ENCODE data around the gene SRSF6.
A peak's percentile ranks its signal among the peaks of the same experiment; 100 is the strongest.
"Not testable (repeated sequence)": the region's sequence is repeated elsewhere in the genome, so short reads cannot be mapped to it uniquely, and the experiment has no call there.

The SRSF6 gene

GRCh38 chr20:43490038-43490437 is 32.3 kb downstream of the SRSF6 start:
- DNase-seq: no peak

GRCh38 chr20:43492101-43492500 is 34.4 kb downstream of the SRSF6 start:
- no peak for DNase-seq

DNA sequence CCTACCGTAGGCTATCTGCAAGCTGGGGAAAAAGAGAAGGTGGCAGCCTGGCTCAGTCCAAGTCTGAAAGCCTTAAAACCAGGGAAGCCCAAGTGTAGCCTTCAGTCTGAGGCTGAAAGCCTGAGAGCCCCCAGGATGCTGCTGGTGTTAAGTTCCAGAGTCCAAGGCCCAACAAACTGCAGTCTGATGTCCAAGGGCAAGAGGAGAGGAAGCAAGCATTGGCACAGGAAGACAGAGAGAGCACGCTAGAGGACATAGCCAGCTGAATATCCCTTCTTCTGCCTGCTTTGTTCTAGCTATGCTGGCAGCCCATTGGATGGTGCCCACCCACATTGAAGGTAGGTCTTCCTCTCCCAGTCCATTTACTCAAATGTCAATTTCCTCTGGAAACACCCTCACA is 37.7 kb downstream of the SRSF6 start:
- no peak for DNase-seq

GRCh38 chr20:43502021-43502420 is 44.3 kb downstream of the SRSF6 start:
- not testable (repeated sequence) for DNase-seq

- no peak for DNase-seq
These were observed 48.5 kb downstream of the SRSF6 start for GRCh38 chr20:43506238-43506637.

GRCh38 chr20:43507150-43508080 is 49.7 kb downstream of the SRSF6 start, which contains the start of gene L3MBTL1:
Gene L3MBTL1 (plus strand): TSS chr20:43507697. CDS start chr20:43513504, 5,807 bp downstream.
- DNase-seq: peak in 1 of 2 donors; percentile 12

GRCh38 chr20:43508106-43508505 is 50.4 kb downstream of the SRSF6 start:
- DNase-seq: no peak

DNA sequence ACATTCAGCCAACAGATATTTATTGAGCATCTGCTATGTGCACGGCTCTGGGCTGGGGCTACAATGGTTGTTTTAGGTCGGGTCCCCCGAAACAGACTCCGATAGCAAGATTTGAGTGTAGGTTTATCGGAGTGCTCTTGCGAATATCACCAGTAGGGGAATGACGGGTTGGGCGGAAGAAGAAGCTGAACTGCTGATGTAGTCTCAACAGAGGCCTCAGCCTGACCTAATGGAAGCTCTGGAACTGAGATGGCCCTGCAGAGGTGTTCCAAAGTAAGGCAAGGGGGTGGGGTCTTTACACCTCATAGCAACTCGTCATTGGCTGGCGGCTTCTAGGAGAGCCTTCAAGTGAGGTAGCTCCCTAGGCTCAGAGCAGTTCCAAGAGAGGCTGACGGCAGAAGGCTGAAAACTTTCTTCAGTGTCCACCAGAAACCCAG is 50.9 kb downstream of the SRSF6 start:
- DNase-seq: no peak

DNA sequence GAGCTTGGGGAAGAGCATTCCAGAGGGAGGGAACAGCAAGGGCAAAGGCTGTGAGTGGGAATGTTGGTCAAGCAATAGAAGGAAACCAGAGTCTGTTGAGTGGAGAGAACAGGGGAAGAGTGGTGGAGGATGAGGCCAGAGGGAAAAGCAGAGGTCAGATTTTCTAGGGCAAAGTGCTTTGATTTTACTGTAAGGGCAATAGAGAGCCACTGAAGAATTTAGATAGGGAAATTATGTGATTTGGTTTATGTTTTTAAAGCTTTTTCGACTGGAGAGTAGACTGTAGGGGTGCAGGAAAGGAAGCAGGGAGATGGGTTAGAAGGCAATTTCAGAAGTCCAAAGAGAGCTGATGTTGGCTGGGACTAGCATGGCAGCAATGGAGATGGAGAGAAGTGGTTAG is 54.2 kb downstream of the SRSF6 start:
- DNase-seq: no peak

DNA sequence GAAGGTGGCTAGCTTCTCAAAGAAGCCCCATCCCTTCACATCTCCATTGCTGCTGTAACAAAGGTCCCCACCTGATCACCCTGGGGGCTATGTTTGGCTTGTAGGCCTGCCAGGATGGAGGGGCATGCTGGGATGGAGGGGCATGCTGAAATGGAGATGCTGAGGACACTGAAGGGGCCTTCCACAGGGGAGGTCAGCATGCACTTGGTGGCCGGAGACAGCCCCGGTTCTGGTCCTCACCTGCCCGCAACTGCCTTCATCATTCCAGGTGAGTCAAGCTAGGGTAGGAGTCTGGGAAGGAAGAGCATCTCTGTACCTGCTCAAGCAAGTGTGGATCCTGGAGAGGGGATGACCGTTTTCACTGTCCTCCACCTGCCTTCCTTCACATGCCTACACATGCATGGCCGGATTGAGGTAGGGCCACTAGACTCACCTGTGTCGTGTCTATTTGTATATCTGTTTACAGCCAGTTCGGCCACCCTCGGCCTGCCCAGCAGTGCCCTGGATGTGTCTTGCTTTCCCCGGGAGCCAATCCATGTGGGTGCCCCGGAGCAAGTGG is 55.8 kb downstream of the SRSF6 start:
- DNase-seq: no peak
